ENCODE data around the gene AZI2. TPM values are rescaled to one million over a fixed set of nuclear protein-coding genes. Genes with fewer than 3 reads are reported as not detected.
A peak's percentile ranks its signal among the peaks of the same experiment; 100 is the strongest.

The AZI2 gene, protein sequence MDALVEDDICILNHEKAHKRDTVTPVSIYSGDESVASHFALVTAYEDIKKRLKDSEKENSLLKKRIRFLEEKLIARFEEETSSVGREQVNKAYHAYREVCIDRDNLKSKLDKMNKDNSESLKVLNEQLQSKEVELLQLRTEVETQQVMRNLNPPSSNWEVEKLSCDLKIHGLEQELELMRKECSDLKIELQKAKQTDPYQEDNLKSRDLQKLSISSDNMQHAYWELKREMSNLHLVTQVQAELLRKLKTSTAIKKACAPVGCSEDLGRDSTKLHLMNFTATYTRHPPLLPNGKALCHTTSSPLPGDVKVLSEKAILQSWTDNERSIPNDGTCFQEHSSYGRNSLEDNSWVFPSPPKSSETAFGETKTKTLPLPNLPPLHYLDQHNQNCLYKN
- total RNA-seq (2014; rRNA removed; shearing (Covaris generic)), result 33.5 and 42.9 TPM in 2 replicates
- 88.4 and 95.4 TPM in 2 replicates for polyA plus RNA-seq (2016; fragmentation: Nextera tagmentation; extraction: Ambion mirVana)

DNA sequence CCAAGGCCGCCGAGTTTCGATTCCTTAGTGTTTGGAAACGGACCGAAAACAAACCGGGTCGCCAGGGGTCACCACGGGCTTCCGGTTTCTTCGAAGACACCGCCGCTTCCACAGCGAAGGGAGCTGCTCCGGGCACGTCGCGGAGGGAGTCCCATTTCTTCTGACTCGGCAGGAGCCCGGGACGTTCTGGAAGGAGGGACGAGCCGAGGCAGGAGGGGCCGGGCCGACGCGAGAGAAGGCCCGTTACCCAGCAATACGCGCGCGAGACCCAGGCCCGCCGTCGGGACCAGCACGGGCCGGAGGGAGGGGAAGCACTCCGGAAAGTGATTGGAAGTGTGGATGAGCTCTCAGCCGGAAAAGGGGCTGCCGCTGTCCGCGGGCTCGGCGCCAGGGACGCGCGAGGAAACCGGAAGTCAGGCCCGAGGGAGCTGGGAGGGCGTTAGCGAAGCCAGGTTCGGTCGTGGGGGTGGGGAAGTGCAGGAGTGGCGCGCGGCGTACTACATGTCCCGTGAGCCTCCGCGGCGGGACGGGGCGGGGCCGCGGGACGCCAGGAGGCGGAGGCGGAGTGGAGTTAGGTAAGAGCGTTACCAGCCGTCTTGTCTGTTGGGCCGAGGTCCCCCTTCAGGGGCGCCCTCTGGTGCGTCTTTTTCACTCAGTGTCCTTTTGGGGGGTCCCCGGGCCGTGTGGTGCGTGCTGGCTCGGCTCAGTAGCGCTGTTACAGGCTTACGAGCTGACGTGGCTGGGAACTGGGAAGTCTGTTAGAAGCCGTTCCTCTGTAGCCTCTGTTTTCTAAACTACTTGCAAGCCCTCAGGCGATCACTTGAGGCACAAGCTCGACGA is at the start of gene AZI2, which contains the start of gene ZCWPW2:
Gene AZI2 (minus strand): TSS at position 196 of the 840 bp plus-strand sequence. CDS start 8,207 bp downstream, outside the sequence.
Gene ZCWPW2 (plus strand): TSS at position 93 of the 840 bp plus-strand sequence. CDS start 64,348 bp downstream, outside the sequence.
- Histone ChIP-seq H3K9me3 (ENCODE audit: low read depth) (no peaks in the 10 kb centered on the region), H3K27ac (peak within 1 kb of the TSS; percentile 100), H3F3A (ENCODE audit: insufficient read depth) (peaks cover 12% of the 10 kb centered on the region; the same call in 1 of the 2 replicates), H3K4me2 (ENCODE audit: unreplicated experiment) (peak within 1 kb of the TSS; percentile 99), H3K27me3 (replicated peaks; ENCODE audit: insufficient read depth) (no peaks in the 10 kb centered on the region), H3K36me3 (ENCODE audit: low read depth) (peaks cover 13% of the 10 kb centered on the region; the same call in 1 of the 2 replicates), H4K20me1 (ENCODE audit: insufficient read depth) (no peaks in the 10 kb centered on the region), H3K4me3 (peak within 1 kb of the TSS; percentile 88), H3K4me1 (ENCODE audit: insufficient read depth) (peaks cover 37% of the 10 kb centered on the region), H3K9me2 (ENCODE audit: insufficient read depth) (no peaks in the 10 kb centered on the region), H2AFZ (peak within 1 kb of the TSS; percentile 82), H3K79me2 (ENCODE audit: insufficient read depth) (peaks cover 81% of the 10 kb centered on the region), H3K9ac (peak within 1 kb of the TSS; percentile 99)
- 1% methylated on average over 72 to 82 of the region's 83 CpGs for WGBS, 2 experiments (ENCODE audit: low coverage in 1 of 2, low lambda C conversion rate in 2 of 2, missing lambda C conversion rate in 2 of 2)
- in situ Hi-C loops (cut with MboI), result no loop called here
- TF ChIP-seq EZH2phosphoT487 (IDR thresholded peaks at IDR 0.05; ENCODE audit: insufficient read depth, low read depth) (no peak), EZH2 (IDR thresholded peaks at IDR 0.05; ENCODE audit: insufficient read depth, poor library complexity, severe bottlenecking) (no peak)
- peak; percentile 99 for DNase-seq

DNA sequence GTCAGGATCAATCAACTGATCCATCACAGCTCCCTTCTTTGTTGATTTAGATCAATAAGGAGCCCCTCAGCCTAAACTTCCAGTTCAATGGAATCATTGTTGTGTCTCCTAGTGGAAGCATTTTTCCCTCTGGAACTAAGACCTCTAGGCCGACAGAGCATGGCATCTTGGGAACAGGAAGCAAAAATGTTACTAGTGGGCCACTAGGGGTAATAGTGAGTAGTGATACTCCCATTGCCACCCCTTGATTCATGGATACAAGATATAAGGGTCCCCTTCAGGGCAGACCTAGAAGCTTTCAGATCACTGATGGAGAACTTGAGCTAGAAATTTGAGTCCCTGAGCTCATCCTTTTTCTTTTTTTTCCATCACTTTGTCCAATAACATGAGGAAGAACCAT is 40.4 kb upstream of the AZI2 start:
- H3K9me3 ChIP-seq (ENCODE audit: low read depth), result no peaks in the 10 kb centered on the region
- in situ Hi-C loops (cut with MboI), result no loop called here
- no peaks in the 10 kb centered on the region for H3K9me2 ChIP-seq (ENCODE audit: insufficient read depth)
- no peaks in the 10 kb centered on the region for H3K4me1 ChIP-seq (ENCODE audit: insufficient read depth)
- H2AFZ ChIP-seq, result no peak overlapping the region
- H3K27me3 ChIP-seq (replicated peaks; ENCODE audit: insufficient read depth), result no peaks in the 10 kb centered on the region
- WGBS, 2 experiments (ENCODE audit: low coverage in 1 of 2, low lambda C conversion rate in 2 of 2, missing lambda C conversion rate in 2 of 2), result 58 to 81% methylated on average over 1 of the region's 1 CpG
- no peak for DNase-seq
- H3K9ac ChIP-seq, result no peak overlapping the region
- no peak overlapping the region for H3K27ac ChIP-seq
- H3F3A ChIP-seq (ENCODE audit: insufficient read depth), result no peaks in the 10 kb centered on the region
- TF ChIP-seq EZH2 (IDR thresholded peaks at IDR 0.05; ENCODE audit: insufficient read depth, poor library complexity, severe bottlenecking) (no peak), EZH2phosphoT487 (IDR thresholded peaks at IDR 0.05; ENCODE audit: insufficient read depth, low read depth) (no peak)
- no peak overlapping the region for H3K4me3 ChIP-seq
- peaks cover 3% of the 10 kb centered on the region; the same call in 1 of the 2 replicates for H3K36me3 ChIP-seq (ENCODE audit: low read depth)
- H4K20me1 ChIP-seq (ENCODE audit: insufficient read depth), result no peaks in the 10 kb centered on the region
- H3K4me2 ChIP-seq (ENCODE audit: unreplicated experiment), result no peak overlapping the region
- H3K79me2 ChIP-seq (ENCODE audit: insufficient read depth), result no peaks in the 10 kb centered on the region

DNA sequence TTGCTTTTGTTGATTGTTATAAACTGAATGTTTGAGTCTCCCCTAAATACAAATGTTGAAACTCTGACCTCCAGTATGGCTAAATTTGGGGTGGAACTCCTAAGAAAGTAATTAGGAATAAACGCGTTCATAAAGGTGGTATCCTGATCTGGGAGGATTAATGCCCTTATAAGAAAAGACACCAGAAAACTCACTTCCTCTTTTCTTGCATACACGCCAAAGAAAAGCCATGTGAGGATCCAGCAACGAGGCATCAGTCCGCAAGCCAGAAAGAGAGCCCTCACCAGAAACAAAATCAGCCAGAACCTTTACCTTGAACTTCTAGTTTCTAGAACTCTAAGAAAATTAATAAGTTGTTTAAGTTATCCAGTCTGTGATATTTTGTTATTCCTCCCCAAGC is 37.4 kb upstream of the AZI2 start:
- H2AFZ ChIP-seq, result no peak overlapping the region
- no peak overlapping the region for H3K4me2 ChIP-seq (ENCODE audit: unreplicated experiment)
- H3K4me3 ChIP-seq, result no peak overlapping the region
- no peaks in the 10 kb centered on the region for H3K27me3 ChIP-seq (replicated peaks; ENCODE audit: insufficient read depth)
- H3K9me2 ChIP-seq (ENCODE audit: insufficient read depth), result no peaks in the 10 kb centered on the region
- 77 to 78% methylated on average over 5 of the region's 5 CpGs for WGBS, 2 experiments (ENCODE audit: low coverage in 1 of 2, low lambda C conversion rate in 2 of 2, missing lambda C conversion rate in 2 of 2)
- H3K9me3 ChIP-seq (ENCODE audit: low read depth), result no peaks in the 10 kb centered on the region
- in situ Hi-C loops (cut with MboI), result no loop called here
- H3F3A ChIP-seq (ENCODE audit: insufficient read depth), result no peaks in the 10 kb centered on the region
- peaks cover 3% of the 10 kb centered on the region; the same call in 1 of the 2 replicates for H3K36me3 ChIP-seq (ENCODE audit: low read depth)
- H3K4me1 ChIP-seq (ENCODE audit: insufficient read depth), result no peaks in the 10 kb centered on the region
- TF ChIP-seq EZH2phosphoT487 (IDR thresholded peaks at IDR 0.05; ENCODE audit: insufficient read depth, low read depth) (no peak), EZH2 (IDR thresholded peaks at IDR 0.05; ENCODE audit: insufficient read depth, poor library complexity, severe bottlenecking) (no peak)
- no peak overlapping the region for H3K9ac ChIP-seq
- H4K20me1 ChIP-seq (ENCODE audit: insufficient read depth), result no peaks in the 10 kb centered on the region
- no peaks in the 10 kb centered on the region for H3K79me2 ChIP-seq (ENCODE audit: insufficient read depth)
- H3K27ac ChIP-seq, result no peak overlapping the region
- no peak for DNase-seq

DNA sequence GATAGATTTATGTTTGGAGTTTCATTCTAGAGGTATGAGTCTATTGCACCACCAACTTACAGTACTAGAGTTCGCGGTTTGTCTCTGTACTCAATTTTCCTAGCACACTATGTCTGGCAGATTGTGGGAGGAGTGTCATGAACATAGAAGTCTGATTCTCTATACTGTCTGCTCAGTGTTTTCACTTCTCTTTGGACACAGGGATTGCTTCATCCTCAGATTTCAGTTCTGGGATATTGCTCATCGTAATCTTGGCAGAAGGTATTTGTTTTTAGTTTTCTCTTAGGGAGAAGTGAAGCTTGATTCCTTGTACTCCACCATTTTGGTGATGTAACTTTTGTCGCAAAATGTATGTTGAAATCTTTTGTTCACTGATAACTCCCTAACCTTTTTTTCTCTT is 27.8 kb upstream of the AZI2 start:
- peaks cover 8% of the 10 kb centered on the region; the same call in 1 of the 2 replicates for H3K4me1 ChIP-seq (ENCODE audit: insufficient read depth)
- in situ Hi-C loops (cut with MboI), result no loop called here
- H2AFZ ChIP-seq, result peak overlapping the region; percentile 66
- no peaks in the 10 kb centered on the region for H4K20me1 ChIP-seq (ENCODE audit: insufficient read depth)
- H3K9me3 ChIP-seq (ENCODE audit: low read depth), result no peaks in the 10 kb centered on the region
- H3K36me3 ChIP-seq (ENCODE audit: low read depth), result no peaks in the 10 kb centered on the region
- H3K27ac ChIP-seq, result peak overlapping the region; percentile 73
- H3K4me2 ChIP-seq (ENCODE audit: unreplicated experiment), result peak overlapping the region; percentile 69
- peak overlapping the region; percentile 42 for H3K4me3 ChIP-seq
- WGBS, 2 experiments (ENCODE audit: low coverage in 1 of 2, low lambda C conversion rate in 2 of 2, missing lambda C conversion rate in 2 of 2), result 65 to 75% methylated on average over 4 of the region's 4 CpGs
- peak overlapping the region; percentile 56 for H3K9ac ChIP-seq
- H3K79me2 ChIP-seq (ENCODE audit: insufficient read depth), result no peaks in the 10 kb centered on the region
- H3F3A ChIP-seq (ENCODE audit: insufficient read depth), result peaks cover 12% of the 10 kb centered on the region; the same call in 1 of the 2 replicates
- no peaks in the 10 kb centered on the region for H3K9me2 ChIP-seq (ENCODE audit: insufficient read depth)
- H3K27me3 ChIP-seq (replicated peaks; ENCODE audit: insufficient read depth), result no peaks in the 10 kb centered on the region
- TF ChIP-seq EZH2 (IDR thresholded peaks at IDR 0.05; ENCODE audit: insufficient read depth, poor library complexity, severe bottlenecking) (no peak), EZH2phosphoT487 (IDR thresholded peaks at IDR 0.05; ENCODE audit: insufficient read depth, low read depth) (no peak)
- DNase-seq, result peak; percentile 88
